ENCODE results near the gene TSPAN31.

DNA sequence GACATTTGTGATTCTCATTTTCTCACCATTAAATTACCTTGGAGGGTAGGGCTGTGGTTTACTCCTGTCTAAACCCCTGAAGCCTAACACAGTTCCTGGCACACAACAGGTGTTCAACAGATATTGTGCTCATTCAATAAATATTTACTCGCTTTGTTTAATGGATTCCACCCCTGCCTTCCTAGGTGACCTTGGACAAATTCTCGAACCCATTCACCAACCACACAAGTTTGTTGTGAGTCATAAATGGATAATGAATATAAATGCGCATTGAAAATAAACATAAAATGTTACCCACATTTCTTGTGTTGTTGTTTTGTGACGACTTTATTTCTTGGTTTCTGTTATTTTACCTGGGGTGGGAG is 37.4 kb downstream of the TSPAN31 start:
- TF ChIP-seq CTCF (IDR thresholded peaks at IDR 0.05 in 8 of 11, conservative IDR thresholded peaks at IDR 0.05 in 3 of 11) (no peak), POLR2A (IDR thresholded peaks at IDR 0.05) (no peak)

All from spleen (tissue), 7 donors.